Gastrocnemius medialis (tissue), 4 donors: ENCODE results near the gene PRIM2.

ENCODE experiments used
- POLR2A ChIP-seq, 2 donors: fragments of 450-650 bp; IDR thresholded peaks; one replicate each; pipeline ENCODE4 v1.6.1; 2017; ENCODE audit warnings: antibody characterized with exemption in 2 of 2, mild to moderate bottlenecking in 2 of 2, moderate library complexity in 2 of 2
- TF ChIP-seq, protein P1 (sequence below), 5 experiments: fragments of 450-650 bp in 3 of 5; fragments of 200-600 bp in 2 of 5; sonication (generic) in 2 of 5; IDR thresholded peaks in 4 of 5; conservative IDR thresholded peaks in 1 of 5; 1 replicate in 4 of 5; 2 replicates in 1 of 5; pipeline ENCODE4 v1.5.1; 2016 to 2019; ENCODE audit warnings: antibody characterized with exemption in 5 of 5, mild to moderate bottlenecking in 3 of 5, moderate library complexity in 3 of 5

DNA sequence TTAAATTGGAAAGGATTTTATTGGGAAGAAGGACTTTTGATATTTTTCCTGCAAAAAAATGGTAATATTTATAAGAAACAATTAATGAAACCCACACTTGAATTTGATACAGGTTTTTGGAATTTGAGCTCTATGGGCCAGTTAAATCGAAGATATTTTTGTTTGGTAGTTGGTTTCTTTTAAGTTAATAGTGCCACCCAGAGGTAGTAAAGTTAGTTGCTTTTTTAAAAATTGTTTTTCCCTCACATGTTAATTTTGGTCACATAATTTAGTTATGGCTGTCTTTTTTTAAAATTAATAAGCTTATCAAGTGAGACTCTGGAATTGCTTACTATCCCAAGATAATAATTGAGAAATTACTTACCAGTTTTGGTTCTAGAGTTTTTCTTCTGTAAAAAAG is 7.1 kb downstream of the PRIM2 start:
- TF ChIP-seq, protein P1, sequence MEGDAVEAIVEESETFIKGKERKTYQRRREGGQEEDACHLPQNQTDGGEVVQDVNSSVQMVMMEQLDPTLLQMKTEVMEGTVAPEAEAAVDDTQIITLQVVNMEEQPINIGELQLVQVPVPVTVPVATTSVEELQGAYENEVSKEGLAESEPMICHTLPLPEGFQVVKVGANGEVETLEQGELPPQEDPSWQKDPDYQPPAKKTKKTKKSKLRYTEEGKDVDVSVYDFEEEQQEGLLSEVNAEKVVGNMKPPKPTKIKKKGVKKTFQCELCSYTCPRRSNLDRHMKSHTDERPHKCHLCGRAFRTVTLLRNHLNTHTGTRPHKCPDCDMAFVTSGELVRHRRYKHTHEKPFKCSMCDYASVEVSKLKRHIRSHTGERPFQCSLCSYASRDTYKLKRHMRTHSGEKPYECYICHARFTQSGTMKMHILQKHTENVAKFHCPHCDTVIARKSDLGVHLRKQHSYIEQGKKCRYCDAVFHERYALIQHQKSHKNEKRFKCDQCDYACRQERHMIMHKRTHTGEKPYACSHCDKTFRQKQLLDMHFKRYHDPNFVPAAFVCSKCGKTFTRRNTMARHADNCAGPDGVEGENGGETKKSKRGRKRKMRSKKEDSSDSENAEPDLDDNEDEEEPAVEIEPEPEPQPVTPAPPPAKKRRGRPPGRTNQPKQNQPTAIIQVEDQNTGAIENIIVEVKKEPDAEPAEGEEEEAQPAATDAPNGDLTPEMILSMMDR (IDR thresholded peaks at IDR 0.05 in 4 of 5, conservative IDR thresholded peaks at IDR 0.05 in 1 of 5) = peak in 4 of 5 experiments; percentile 18 to 48 (median 36)
- no peak for TF ChIP-seq POLR2A (IDR thresholded peaks at IDR 0.05)
